H1 (cell line): ENCODE measurements around the gene SUMF1. TPM values are rescaled to one million over a fixed set of nuclear protein-coding genes. Genes with fewer than 3 reads are reported as not detected.

Experiments used
- ASH2L ChIP-seq: fragments of 200-600, 300-600 bp; sonication (generic); IDR thresholded peaks from one replicate; pipeline ENCODE4 v1.7.1; 2017; ENCODE audit warnings: low read length
- ATF2 ChIP-seq: IDR thresholded peaks from 2 replicates; pipeline ENCODE4 v1.6.1; 2012; ENCODE audit warnings: low read length, inconsistent platforms
- ATF3 ChIP-seq: IDR thresholded peaks from 2 replicates; pipeline ENCODE4 v1.6.1; 2011; ENCODE audit warnings: low read depth, mild to moderate bottlenecking, low read length; ENCODE audit not compliant: insufficient read depth
- CHD1 ChIP-seq: IDR thresholded peaks from 2 replicates; pipeline ENCODE4 v1.6.1; 2012; ENCODE audit warnings: low read depth, low read length, improper control_type of control experiment
- CREB1 ChIP-seq: IDR thresholded peaks from 2 replicates; pipeline ENCODE4 v1.6.1; 2012; ENCODE audit warnings: inconsistent platforms
- EZH2 ChIP-seq: fragments of 200-600 bp; sonication (generic); IDR thresholded peaks from 2 replicates; pipeline ENCODE4 v1.7.1; 2012; ENCODE audit warnings: low read depth, mild to moderate bottlenecking, moderate library complexity, low read length, inconsistent platforms; ENCODE audit not compliant: severe bottlenecking
- HDAC6 ChIP-seq: IDR thresholded peaks from one replicate; pipeline ENCODE4 v1.7.1; 2012; ENCODE audit warnings: low read depth, mild to moderate bottlenecking, inconsistent platforms, low read length, moderate library complexity
- KDM1A ChIP-seq: fragments of 200-600, 300-600 bp; sonication (generic); IDR thresholded peaks from 2 replicates; pipeline ENCODE4 v1.7.1; 2016; ENCODE audit warnings: mild to moderate bottlenecking, low read length, borderline replicate concordance
- MAFK ChIP-seq: IDR thresholded peaks from 2 replicates; pipeline ENCODE4 v1.6.1; 2012; ENCODE audit warnings: low read depth, mild to moderate bottlenecking, improper control_type of control experiment, low read length
- MAX ChIP-seq: IDR thresholded peaks from 2 replicates; pipeline ENCODE4 v1.6.1; 2012; ENCODE audit warnings: inconsistent platforms
- NANOG ChIP-seq: IDR thresholded peaks from 2 replicates; pipeline ENCODE4 v1.6.1; 2011; ENCODE audit warnings: low read length, low read depth, mild to moderate bottlenecking, inconsistent platforms; ENCODE audit not compliant: insufficient read depth, poor library complexity, severe bottlenecking
- RAD21 ChIP-seq, 2 experiments: IDR thresholded peaks in 1 of 2; conservative IDR thresholded peaks in 1 of 2; 2 replicates each; pipeline ENCODE4 v1.6.1; 2011; ENCODE audit warnings: low read depth in 2 of 2, low read length in 2 of 2, improper control_type of control experiment in 1 of 2, inconsistent platforms in 1 of 2, mild to moderate bottlenecking in 1 of 2, moderate library complexity in 1 of 2
- RFX5 ChIP-seq: IDR thresholded peaks from 2 replicates; pipeline ENCODE4 v1.6.1; 2011; ENCODE audit warnings: low read depth, low read length, improper control_type of control experiment, borderline replicate concordance
- SIX5 ChIP-seq: IDR thresholded peaks from 2 replicates; pipeline ENCODE4 v1.6.1; 2011; ENCODE audit warnings: mild to moderate bottlenecking, low read depth, low read length
- SP2 ChIP-seq: IDR thresholded peaks from 2 replicates; pipeline ENCODE4 v1.6.1; 2012; ENCODE audit warnings: mild to moderate bottlenecking, low read length, inconsistent platforms
- SRF ChIP-seq: IDR thresholded peaks from 2 replicates; pipeline ENCODE4 v1.6.1; 2011; ENCODE audit warnings: mild to moderate bottlenecking, low read depth, low read length, moderate library complexity
- TAF1 ChIP-seq: IDR thresholded peaks from 2 replicates; pipeline ENCODE4 v1.6.1; 2011; ENCODE audit warnings: mild to moderate bottlenecking, low read depth, low read length
- TBP ChIP-seq: IDR thresholded peaks from 2 replicates; pipeline ENCODE4 v1.6.1; 2011; ENCODE audit warnings: low read depth, low read length, improper control_type of control experiment
- USF2 ChIP-seq: IDR thresholded peaks from 2 replicates; pipeline ENCODE4 v1.6.1; 2011; ENCODE audit warnings: low read length, improper control_type of control experiment
- ZNF274 ChIP-seq: IDR thresholded peaks from 2 replicates; pipeline ENCODE4 v1.7.0; 2012; ENCODE audit warnings: low read length, borderline replicate concordance; ENCODE audit errors: extremely low read depth
- polyA plus RNA-seq, 7 experiments: library from polyadenylated mRNA; depleted of rRNA in 3 of 7; stranded (reverse) in 5 of 7; unstranded in 2 of 7; fragments of >200 nt in 5 of 7; fragments of 200-250 nt in 2 of 7; gene quantifications; 1 replicate in 5 of 7; 2 replicates in 1 of 7; 4 replicates in 1 of 7; pipeline versions ENCODE4 v1.2.1 to v1.2.3, GENCODE V29; 2011 to 2013; ENCODE audit warnings: missing spikeins in 2 of 7, mixed read lengths in 2 of 7
- total RNA-seq: library from RNA; stranded (reverse); fragmentation: NEBNext Ultra II Directional; extraction: Animal tissue kit (Norgen Biotek cat#: 25700); gene quantifications from 2 replicates; pipeline ENCODE4 v1.2.1, GENCODE V29; 2021

Gene SUMF1
- total and polyA plus RNA-seq, 2 of the 8 experiments (the other 6 are each of a cell fraction or from before 2014, with no cell fraction given), result 12.5 to 15.0 TPM

- no peak for TF ChIP-seq ZNF274
- no peak for TF ChIP-seq SRF
- peak; percentile 84 for TF ChIP-seq MAX
- TF ChIP-seq EZH2, result no peak
- peak; percentile 86 for TF ChIP-seq SIX5
- TF ChIP-seq ATF2, result no peak
- no peak for TF ChIP-seq ASH2L
- TF ChIP-seq ATF3, result 0 out of 2 replicates have a peak, but pooled peaks have one; percentile 14
- peak; percentile 23; the same call in 1 of the 2 replicates for TF ChIP-seq KDM1A
- peak; percentile 99 for TF ChIP-seq TBP
- TF ChIP-seq MAFK, result no peak
- no peak for TF ChIP-seq NANOG
- TF ChIP-seq CHD1, result no peak
- no peak for TF ChIP-seq SP2
- peak; percentile 77; the same call in 1 of the 2 replicates for TF ChIP-seq CREB1
- 0 out of 2 replicates have a peak, but pooled peaks have one; percentile 28 for TF ChIP-seq USF2
- TF ChIP-seq TAF1, result peak; percentile 99
- no peak for TF ChIP-seq HDAC6
- no peak for TF ChIP-seq RAD21 (IDR thresholded peaks at IDR 0.05 in 1 of 2, conservative IDR thresholded peaks at IDR 0.05 in 1 of 2; ENCODE audit: low read depth in 2 of 2, low read length in 2 of 2)
- TF ChIP-seq RFX5, result no peak
These were observed 26.2 kb upstream of the SUMF1 start, which contains the start of gene ITPR1 (continued) for GRCh38 chr3:4493014-4493940.
